ENCODE measurements around the gene SMYD3. TPM values are rescaled to one million over a fixed set of nuclear protein-coding genes. Genes with fewer than 3 reads are reported as not detected.

The SMYD3 gene
- total and polyA plus RNA-seq, 2 of the 13 experiments (the other 11 are each of a cell fraction or from before 2014, with no cell fraction given) = 27.7 to 35.8 TPM

- DNase-seq (ENCODE audit: low spot score) (no peak), FAIRE-seq (no peak), ATAC-seq (no peak)
- 92% methylated on average over 4 of the region's 4 CpGs for WGBS (ENCODE audit: low lambda C conversion rate)
- Histone ChIP-seq H3K36me3 (replicated peaks in 1 of 2; ENCODE audit: control insufficient read depth in 1 of 2, insufficient read depth in 2 of 2, low read length in 2 of 2) (no peaks in the 10 kb centered on the region), H3K27ac (ENCODE audit: extremely low read length, insufficient read depth, low read length) (no peak overlapping the region), H3K9me3 (ENCODE audit: low read length) (no peaks in the 10 kb centered on the region), H3K9ac (ENCODE audit: insufficient read depth, low read depth, low read length) (no peak overlapping the region), H3K27me3 (ENCODE audit: control insufficient read depth in 1 of 2, insufficient read depth in 2 of 2, low read length in 2 of 2) (no peaks in the 10 kb centered on the region), H4K20me1 (ENCODE audit: insufficient read depth, low read length) (no peaks in the 10 kb centered on the region), H3K4me2 (ENCODE audit: low read depth, low read length) (no peak overlapping the region), H3K4me1 (ENCODE audit: insufficient read depth, low read length) (no peaks in the 10 kb centered on the region), H3K79me2 (ENCODE audit: insufficient read depth, low read length) (no peaks in the 10 kb centered on the region), H3K4me3 (replicated peaks in 1 of 3; ENCODE audit: insufficient read depth in 1 of 3, low read depth in 2 of 3, low read length in 3 of 3) (no peak overlapping the region), H2AFZ (ENCODE audit: low read length) (no peak overlapping the region)
- no TSS peak for BruUV-seq (replicated peaks)
- POLR2A ChIA-PET = no interaction called here
- CTCF ChIA-PET (ENCODE audit: low intra/inter-chr PET ratio, low total read pairs) = no interaction called here
- in situ Hi-C loops (cut with HindIII; ENCODE audit: extremely low pct_ligation_motif_present, low pct_unique_long_range_greater_than_20kb) (no loop called here), intact Hi-C loops (cut with micrococcal nuclease; ENCODE audit: unreplicated experiment) (no loop called here)
- TF ChIP-seq ZNF557 (CRISPR knock-in tag; IDR thresholded peaks at IDR 0.05) (no peak), ZNF136 (CRISPR knock-in tag; IDR thresholded peaks at IDR 0.05; ENCODE audit: low read depth) (no peak), CCDC6 (CRISPR knock-in tag; IDR thresholded peaks at IDR 0.05) (no peak), SIX4 (CRISPR knock-in tag; IDR thresholded peaks at IDR 0.05) (no peak), PRMT3 (CRISPR knock-in tag; IDR thresholded peaks at IDR 0.05; ENCODE audit: borderline replicate concordance, low read depth) (no peak), ZC3H4 (CRISPR knock-in tag; IDR thresholded peaks at IDR 0.05; ENCODE audit: borderline replicate concordance) (no peak), NCOA1 (CRISPR knock-in tag; IDR thresholded peaks at IDR 0.05) (no peak), JARID2 (CRISPR knock-in tag; IDR thresholded peaks at IDR 0.05; ENCODE audit: insufficient replicate concordance) (no peak), PBX2 (CRISPR knock-in tag; IDR thresholded peaks at IDR 0.05) (no peak), ZNF513 (CRISPR knock-in tag; conservative IDR thresholded peaks at IDR 0.05) (no peak), SNAI1 (CRISPR knock-in tag; IDR thresholded peaks at IDR 0.05; ENCODE audit: borderline replicate concordance) (no peak), SMC3 (IDR thresholded peaks at IDR 0.05; ENCODE audit: low read length) (no peak)
These were observed 216.0 kb downstream of the SMYD3 start for GRCh38 chr1:246291127-246291526.
